ENCODE measurements around the gene AP3S1.
"Not testable (repeated sequence)": the region's sequence is repeated elsewhere in the genome, so short reads cannot be mapped to it uniquely, and the experiment has no call there.

AP3S1 gene

GRCh38 chr5:115820846-115821245, 20.9 kb upstream of the AP3S1 start:
- H3K27me3 ChIP-seq (ENCODE audit: control insufficient read depth, insufficient read depth, low read length) = no peaks in the 10 kb centered on the region
- peaks cover 1% of the 10 kb centered on the region for H3K4me1 ChIP-seq (ENCODE audit: control insufficient read depth, insufficient read depth, low read length)
- H3K4me3 ChIP-seq (ENCODE audit: low read length) = no peak overlapping the region
- DNase-seq (ENCODE audit: low read depth, low spot score) = no peak
- H3K27ac ChIP-seq (ENCODE audit: low read length) = no peak overlapping the region
- no peaks in the 10 kb centered on the region; the same call in 1 of the 2 replicates for H3K36me3 ChIP-seq (ENCODE audit: control insufficient read depth, insufficient read depth, low read length)
- no CpG with 5 or more reads among the region's 1 CpG for WGBS (ENCODE audit: insufficient coverage, insufficient read length)
- H3K9me3 ChIP-seq (ENCODE audit: control insufficient read depth, insufficient read depth, low read length) = no peaks in the 10 kb centered on the region

- not testable (repeated sequence) for DNase-seq (ENCODE audit: low read depth, low spot score); H3K27me3 ChIP-seq (ENCODE audit: control insufficient read depth, insufficient read depth, low read length); H3K36me3 ChIP-seq (ENCODE audit: control insufficient read depth, insufficient read depth, low read length); H3K4me3 ChIP-seq (ENCODE audit: low read length); H3K27ac ChIP-seq (ENCODE audit: low read length); H3K9me3 ChIP-seq (ENCODE audit: control insufficient read depth, insufficient read depth, low read length); H3K4me1 ChIP-seq (ENCODE audit: control insufficient read depth, insufficient read depth, low read length)
- WGBS (ENCODE audit: insufficient coverage, insufficient read length) = no CpG with 5 or more reads among the region's 1 CpG
Observed at GRCh38 chr5:115824983-115825382, 16.8 kb upstream of the AP3S1 start.

GRCh38 chr5:115825948-115826347, 15.8 kb upstream of the AP3S1 start:
- H3K27ac ChIP-seq (ENCODE audit: low read length) = no peak overlapping the region
- WGBS (ENCODE audit: insufficient coverage, insufficient read length) = no CpG with 5 or more reads among the region's 4 CpGs
- no peaks in the 10 kb centered on the region for H3K9me3 ChIP-seq (ENCODE audit: control insufficient read depth, insufficient read depth, low read length)
- no peak overlapping the region for H3K4me3 ChIP-seq (ENCODE audit: low read length)
- no peaks in the 10 kb centered on the region for H3K4me1 ChIP-seq (ENCODE audit: control insufficient read depth, insufficient read depth, low read length)
- no peaks in the 10 kb centered on the region for H3K27me3 ChIP-seq (ENCODE audit: control insufficient read depth, insufficient read depth, low read length)
- DNase-seq (ENCODE audit: low read depth, low spot score) = no peak
- H3K36me3 ChIP-seq (ENCODE audit: control insufficient read depth, insufficient read depth, low read length) = no peaks in the 10 kb centered on the region; the same call in 1 of the 2 replicates

- Histone ChIP-seq H3K27me3 (ENCODE audit: control insufficient read depth, insufficient read depth, low read length) (no peaks in the 10 kb centered on the region), H3K9me3 (ENCODE audit: control insufficient read depth, insufficient read depth, low read length) (no peaks in the 10 kb centered on the region), H3K4me3 (ENCODE audit: low read length) (no peak overlapping the region), H3K27ac (ENCODE audit: low read length) (no peak overlapping the region), H3K4me1 (ENCODE audit: control insufficient read depth, insufficient read depth, low read length) (no peaks in the 10 kb centered on the region), H3K36me3 (ENCODE audit: control insufficient read depth, insufficient read depth, low read length) (no peaks in the 10 kb centered on the region; the same call in 1 of the 2 replicates)
- no peak for DNase-seq (ENCODE audit: low read depth, low spot score)
- no CpG with 5 or more reads among the region's 5 CpGs for WGBS (ENCODE audit: insufficient coverage, insufficient read length)
Observed at GRCh38 chr5:115829913-115830312, 11.8 kb upstream of the AP3S1 start.

GRCh38 chr5:115831163-115831768, 10.5 kb upstream of the AP3S1 start:
- no peak overlapping the region for H3K4me3 ChIP-seq (ENCODE audit: low read length)
- no peak for DNase-seq (ENCODE audit: low read depth, low spot score)

GRCh38 chr5:115835481-115835880, 6.3 kb upstream of the AP3S1 start:
- no CpG with 5 or more reads among the region's 4 CpGs for WGBS (ENCODE audit: insufficient coverage, insufficient read length)
- Histone ChIP-seq H3K9me3 (ENCODE audit: control insufficient read depth, insufficient read depth, low read length) (no peaks in the 10 kb centered on the region), H3K4me1 (ENCODE audit: control insufficient read depth, insufficient read depth, low read length) (no peaks in the 10 kb centered on the region), H3K36me3 (ENCODE audit: control insufficient read depth, insufficient read depth, low read length) (peaks cover 2% of the 10 kb centered on the region; the same call in 1 of the 2 replicates), H3K27me3 (ENCODE audit: control insufficient read depth, insufficient read depth, low read length) (no peaks in the 10 kb centered on the region), H3K27ac (ENCODE audit: low read length) (no peak overlapping the region), H3K4me3 (ENCODE audit: low read length) (no peak overlapping the region)
- DNase-seq (ENCODE audit: low read depth, low spot score) = no peak

More at GRCh38 chr5:115831163-115831768, 10.5 kb upstream of the AP3S1 start:
- no peak overlapping the region for H3K27ac ChIP-seq (ENCODE audit: low read length)
- no peaks in the 10 kb centered on the region for H3K4me1 ChIP-seq (ENCODE audit: control insufficient read depth, insufficient read depth, low read length)
- no peaks in the 10 kb centered on the region for H3K27me3 ChIP-seq (ENCODE audit: control insufficient read depth, insufficient read depth, low read length)
- no CpG with 5 or more reads among the region's 2 CpGs for WGBS (ENCODE audit: insufficient coverage, insufficient read length)
- no peaks in the 10 kb centered on the region for H3K9me3 ChIP-seq (ENCODE audit: control insufficient read depth, insufficient read depth, low read length)
- H3K36me3 ChIP-seq (ENCODE audit: control insufficient read depth, insufficient read depth, low read length) = peaks cover under 1% of the 10 kb centered on the region; the same call in 1 of the 2 replicates

GRCh38 chr5:115838885-115839518, 2.7 kb upstream of the AP3S1 start:
- WGBS (ENCODE audit: insufficient coverage, insufficient read length) = no CpG with 5 or more reads among the region's 10 CpGs
- H3K27me3 ChIP-seq (ENCODE audit: control insufficient read depth, insufficient read depth, low read length) = no peaks in the 10 kb centered on the region
- H3K4me1 ChIP-seq (ENCODE audit: control insufficient read depth, insufficient read depth, low read length) = peaks cover 3% of the 10 kb centered on the region; the same call in 1 of the 2 replicates
- H3K27ac ChIP-seq (ENCODE audit: low read length) = no peak overlapping the region
- no peak for DNase-seq (ENCODE audit: low read depth, low spot score)
- no peak overlapping the region for H3K4me3 ChIP-seq (ENCODE audit: low read length)
- H3K36me3 ChIP-seq (ENCODE audit: control insufficient read depth, insufficient read depth, low read length) = peaks cover 2% of the 10 kb centered on the region; the same call in 1 of the 2 replicates
- no peaks in the 10 kb centered on the region for H3K9me3 ChIP-seq (ENCODE audit: control insufficient read depth, insufficient read depth, low read length)

GRCh38 chr5:115840873-115841272, 862 bp upstream of the AP3S1 start:
- no peaks in the 10 kb centered on the region for H3K27me3 ChIP-seq (ENCODE audit: control insufficient read depth, insufficient read depth, low read length)
- no peaks in the 10 kb centered on the region for H3K9me3 ChIP-seq (ENCODE audit: control insufficient read depth, insufficient read depth, low read length)
- no peak for DNase-seq (ENCODE audit: low read depth, low spot score)
- H3K4me1 ChIP-seq (ENCODE audit: control insufficient read depth, insufficient read depth, low read length) = peaks cover 3% of the 10 kb centered on the region; the same call in 1 of the 2 replicates
- peaks cover 2% of the 10 kb centered on the region; the same call in 1 of the 2 replicates for H3K36me3 ChIP-seq (ENCODE audit: control insufficient read depth, insufficient read depth, low read length)
- no CpG with 5 or more reads among the region's 5 CpGs for WGBS (ENCODE audit: insufficient coverage, insufficient read length)
- H3K27ac ChIP-seq (ENCODE audit: low read length) = no peak overlapping the region
- H3K4me3 ChIP-seq (ENCODE audit: low read length) = peak overlapping the region; percentile 88; the same call in 1 of the 2 replicates

GRCh38 chr5:115842089-115842935, 577 bp downstream of the AP3S1 start:
- Histone ChIP-seq H3K4me3 (ENCODE audit: low read length) (peak overlapping the region; percentile 88), H3K27me3 (ENCODE audit: control insufficient read depth, insufficient read depth, low read length) (no peaks in the 10 kb centered on the region), H3K36me3 (ENCODE audit: control insufficient read depth, insufficient read depth, low read length) (no peaks in the 10 kb centered on the region), H3K9me3 (ENCODE audit: control insufficient read depth, insufficient read depth, low read length) (no peaks in the 10 kb centered on the region), H3K27ac (ENCODE audit: low read length) (no peak overlapping the region), H3K4me1 (ENCODE audit: control insufficient read depth, insufficient read depth, low read length) (peaks cover 3% of the 10 kb centered on the region; the same call in 1 of the 2 replicates)
- no peak for DNase-seq (ENCODE audit: low read depth, low spot score)
- WGBS (ENCODE audit: insufficient coverage, insufficient read length) = no CpG with 5 or more reads among the region's 68 CpGs

GRCh38 chr5:115842952-115843351, 1.2 kb downstream of the AP3S1 start:
- no peaks in the 10 kb centered on the region for H3K27me3 ChIP-seq (ENCODE audit: control insufficient read depth, insufficient read depth, low read length)
- H3K27ac ChIP-seq (ENCODE audit: low read length) = no peak overlapping the region
- WGBS (ENCODE audit: insufficient coverage, insufficient read length) = 100% methylated on average over 3 of the region's 3 CpGs
- no peaks in the 10 kb centered on the region for H3K9me3 ChIP-seq (ENCODE audit: control insufficient read depth, insufficient read depth, low read length)
- no peak for DNase-seq (ENCODE audit: low read depth, low spot score)
- H3K4me1 ChIP-seq (ENCODE audit: control insufficient read depth, insufficient read depth, low read length) = peaks cover 3% of the 10 kb centered on the region; the same call in 1 of the 2 replicates
- no peak overlapping the region; the same call in 1 of the 2 replicates for H3K4me3 ChIP-seq (ENCODE audit: low read length)
- H3K36me3 ChIP-seq (ENCODE audit: control insufficient read depth, insufficient read depth, low read length) = no peaks in the 10 kb centered on the region
